Lung microvascular endothelial cell (primary cell): ENCODE measurements around the gene GTPBP6. TPM values are rescaled to one million over a fixed set of nuclear protein-coding genes. Genes with fewer than 3 reads are reported as not detected.
"Not testable (repeated sequence)": the region's sequence is repeated elsewhere in the genome, so short reads cannot be mapped to it uniquely, and the experiment has no call there.

Experiments used
- DNase-seq, 2 donors: peaks; one replicate each; pipeline versions ENCODE4 v3.0.0 to v3.0.0-alpha.2; 2010; ENCODE audit warnings: low read depth in 2 of 2
- total RNA-seq: library from RNA; depleted of rRNA; stranded (reverse); fragments of >200 nt; gene quantifications from 2 replicates; pipeline ENCODE4 v1.2.1, GENCODE V29; 2014

Gene GTPBP6
- total RNA-seq, 1 donor from 2014 or later: 32.1 TPM

- DNase-seq: no peak
Measured at GRCh38 chrX:317424-318067, 1.1 kb downstream of the GTPBP6 start.

DNA sequence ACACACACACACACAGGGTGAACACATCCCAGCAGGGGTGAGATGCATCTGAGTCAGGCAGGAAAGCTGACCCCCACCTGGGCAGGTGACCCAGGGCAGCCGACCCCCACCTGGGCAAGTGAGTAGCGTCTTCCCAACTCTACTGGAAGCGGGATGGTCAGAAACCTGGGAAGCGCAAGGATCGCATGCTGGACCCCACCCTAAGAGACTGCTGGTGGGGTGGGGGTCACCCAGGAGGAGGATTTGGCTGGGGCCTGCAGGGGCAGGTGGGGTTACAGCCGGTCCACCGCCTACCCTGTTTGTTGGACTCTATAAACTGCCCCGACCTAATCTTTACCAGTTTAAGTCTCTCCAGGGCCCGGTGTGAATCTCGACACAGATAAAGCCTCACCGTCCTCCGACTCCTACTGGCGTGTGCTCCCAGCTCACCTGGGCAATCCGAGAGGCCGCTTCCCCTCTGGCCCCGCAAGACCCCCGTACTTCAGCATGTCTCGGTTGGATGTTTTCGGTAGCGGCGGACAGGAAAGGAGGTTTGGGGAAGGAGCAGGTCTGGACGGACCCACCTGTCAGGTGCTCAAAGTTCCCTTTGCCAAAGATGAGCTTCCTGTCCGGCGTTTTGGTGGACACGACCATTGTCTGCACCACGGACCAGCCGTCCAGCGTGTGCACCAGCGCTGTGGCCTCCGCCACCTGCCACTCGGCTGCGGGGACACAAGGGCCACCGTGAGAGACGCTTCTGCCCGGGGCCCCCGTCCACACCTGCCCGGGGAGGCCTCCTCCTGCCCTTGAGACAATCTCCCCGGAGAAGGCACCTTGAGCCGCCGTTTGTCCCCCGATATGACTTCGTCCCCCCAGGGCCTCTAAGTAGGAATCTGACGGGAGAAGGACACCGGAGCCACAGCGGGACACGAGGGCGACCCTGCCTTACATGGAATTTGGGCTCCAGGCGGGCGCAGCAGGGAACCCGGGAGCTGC, 2.0 kb downstream of the GTPBP6 start:
- no peak for DNase-seq

GRCh38 chrX:314781-315595, 3.6 kb downstream of the GTPBP6 start:
- no peak for DNase-seq

DNA sequence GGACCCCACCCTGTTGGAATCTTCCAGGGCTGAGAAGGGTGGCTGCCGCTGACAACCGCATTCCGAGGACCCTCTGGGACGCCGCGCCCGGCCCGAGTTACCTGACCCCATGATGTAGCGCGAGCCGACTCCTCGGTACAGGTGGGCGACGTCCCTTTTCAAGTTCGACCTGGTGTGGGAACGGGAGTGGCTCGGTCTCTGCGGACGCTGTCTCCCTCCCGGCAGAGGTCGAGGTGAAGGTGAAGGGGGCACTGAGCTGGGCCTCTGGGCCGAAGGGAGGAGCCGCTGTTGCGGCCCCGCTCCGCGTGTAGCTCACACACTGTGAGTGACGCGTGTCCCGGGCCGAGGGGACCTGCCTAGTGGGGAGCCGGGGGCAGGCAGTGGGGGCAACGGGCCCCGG, 4.5 kb downstream of the GTPBP6 start:
- DNase-seq: no peak

GRCh38 chrX:313546-313945, 5.0 kb downstream of the GTPBP6 start:
- no peak for DNase-seq

DNA sequence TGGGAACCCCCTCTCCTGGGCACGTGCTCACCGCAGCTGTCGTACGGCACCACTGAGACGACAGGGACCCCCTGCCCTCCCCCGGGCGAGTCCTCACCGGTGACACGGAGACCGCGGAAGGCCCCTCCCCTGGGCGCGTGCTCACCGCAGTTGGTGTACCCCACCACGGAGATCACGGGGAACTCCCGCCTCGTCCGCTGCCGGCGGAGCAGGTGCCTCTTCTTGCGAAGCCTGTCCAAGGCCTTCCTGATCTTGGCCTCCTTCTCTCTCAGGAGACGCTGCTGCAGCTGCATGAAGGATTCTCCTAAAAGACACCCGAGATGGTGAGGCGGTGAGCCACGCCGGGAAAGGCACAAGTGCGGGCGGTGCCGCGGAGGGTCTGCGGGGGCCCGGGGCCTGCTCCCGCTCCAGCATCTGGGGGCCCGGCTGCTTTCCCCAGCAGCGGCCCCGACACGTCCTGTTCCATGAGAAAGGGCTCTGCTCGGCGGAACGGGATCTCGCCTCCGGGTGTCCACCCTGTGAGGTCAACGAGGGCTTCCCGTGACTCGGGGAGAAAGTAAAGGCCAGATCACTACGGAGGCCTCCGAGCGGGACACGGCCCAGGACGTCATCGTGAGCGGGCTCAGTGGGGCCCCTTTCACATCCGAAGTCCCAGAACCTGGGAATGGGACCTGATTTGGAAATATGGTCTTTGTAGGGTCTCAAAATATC, 5.8 kb downstream of the GTPBP6 start:
- no peak for DNase-seq

- no peak for DNase-seq
Measured at GRCh38 chrX:311156-312129, 7.2 kb downstream of the GTPBP6 start.

DNA sequence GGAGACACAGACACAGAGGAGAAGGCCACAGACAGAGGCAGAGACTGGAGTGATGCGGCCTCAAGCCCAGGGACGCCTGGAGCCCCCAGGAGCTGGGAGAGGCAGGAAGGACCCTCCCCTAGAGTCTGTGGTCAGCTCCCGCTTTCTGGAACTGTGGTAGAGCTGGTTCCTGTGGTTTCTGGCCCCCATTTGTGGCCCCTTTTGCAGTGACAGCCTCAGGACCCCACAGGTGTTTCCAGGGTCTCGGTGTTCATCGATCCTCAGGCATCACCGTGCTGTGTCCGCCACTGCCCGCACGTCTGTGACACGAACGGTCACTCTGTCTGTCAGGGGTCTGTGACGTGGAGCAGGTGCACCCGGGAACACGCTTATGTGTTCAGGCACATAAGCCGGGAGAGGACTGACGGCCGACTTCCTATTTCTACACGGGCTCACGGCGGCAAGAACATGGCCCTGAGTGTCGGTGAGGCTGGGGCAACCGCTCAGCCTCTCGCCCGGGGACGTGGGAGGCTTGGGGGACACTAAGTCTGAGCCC, 7.9 kb downstream of the GTPBP6 start:
- no peak for DNase-seq

DNA sequence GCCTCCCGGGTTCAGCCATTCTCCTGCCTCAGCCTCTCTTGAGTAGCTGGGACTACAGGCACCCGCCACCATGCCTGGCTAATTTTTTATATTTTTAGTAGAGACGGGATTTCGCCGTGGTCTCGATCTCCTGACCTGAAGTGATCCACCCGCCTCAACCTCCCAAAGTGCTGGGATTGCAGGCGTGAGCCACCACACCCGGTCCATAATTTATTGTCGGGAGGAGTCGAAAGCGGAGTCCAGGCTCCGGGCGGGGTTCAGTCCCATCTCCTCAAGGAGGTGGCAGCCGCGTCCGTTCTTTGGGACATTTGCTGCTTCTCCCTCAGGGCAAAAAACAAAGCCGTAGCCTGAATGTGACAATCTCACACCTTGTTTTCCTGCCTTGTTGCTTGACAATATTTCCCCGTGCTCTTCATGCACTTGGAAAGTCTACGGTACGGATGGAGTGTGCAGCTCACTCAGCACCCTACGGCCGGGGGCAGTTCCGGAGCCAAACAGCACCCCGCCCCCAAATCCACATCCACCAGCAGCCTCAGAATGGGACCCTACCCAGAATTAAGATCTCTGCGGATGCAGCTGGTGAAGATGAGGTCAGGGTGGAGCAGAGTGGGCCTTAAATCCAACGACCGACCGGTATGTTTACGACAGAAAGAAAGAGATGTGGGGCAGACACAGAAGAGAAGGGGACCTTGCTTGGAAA, 9.6 kb downstream of the GTPBP6 start:
- DNase-seq: no peak

DNA sequence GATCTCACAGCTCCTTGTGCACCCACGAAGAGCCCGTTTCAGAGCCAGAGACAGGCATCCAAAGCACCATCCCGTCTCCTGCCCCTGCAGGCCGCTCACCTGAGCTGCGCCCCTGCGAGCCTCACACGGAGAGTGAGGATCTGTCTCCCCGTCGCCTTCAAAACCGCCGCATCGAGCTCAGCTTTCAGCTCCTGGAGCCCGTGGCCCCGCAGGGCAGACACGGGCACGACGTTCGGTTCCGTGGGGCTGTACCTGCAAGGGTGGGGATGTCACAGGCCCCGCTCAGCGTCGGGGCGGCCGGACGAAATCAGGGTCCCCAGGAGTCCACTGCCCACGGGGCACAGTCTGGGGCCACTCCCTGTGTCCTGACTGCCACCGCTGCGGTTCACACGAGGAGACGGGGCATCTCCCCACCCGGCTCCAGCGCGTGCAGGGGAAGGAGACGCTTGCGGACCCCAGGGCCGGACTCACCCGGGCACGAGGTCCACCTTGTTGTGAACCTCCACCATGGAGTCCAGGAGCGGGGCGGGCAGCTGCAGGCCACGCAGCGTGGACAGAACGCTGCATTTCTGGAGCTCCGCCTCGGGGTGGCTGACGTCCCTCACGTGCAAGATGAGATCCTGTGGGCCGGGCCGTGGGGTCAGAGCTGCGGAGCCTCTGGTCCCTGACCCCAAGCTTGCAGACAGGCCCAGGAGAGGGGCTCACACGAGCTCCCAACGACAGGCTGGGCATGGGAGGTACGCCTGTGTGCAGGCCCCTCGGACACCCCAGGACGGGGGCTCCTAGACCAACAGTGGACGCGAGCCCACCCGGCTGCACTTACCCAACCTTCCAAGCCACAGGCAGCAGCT, 11.1 kb downstream of the GTPBP6 start:
- no peak for DNase-seq

DNA sequence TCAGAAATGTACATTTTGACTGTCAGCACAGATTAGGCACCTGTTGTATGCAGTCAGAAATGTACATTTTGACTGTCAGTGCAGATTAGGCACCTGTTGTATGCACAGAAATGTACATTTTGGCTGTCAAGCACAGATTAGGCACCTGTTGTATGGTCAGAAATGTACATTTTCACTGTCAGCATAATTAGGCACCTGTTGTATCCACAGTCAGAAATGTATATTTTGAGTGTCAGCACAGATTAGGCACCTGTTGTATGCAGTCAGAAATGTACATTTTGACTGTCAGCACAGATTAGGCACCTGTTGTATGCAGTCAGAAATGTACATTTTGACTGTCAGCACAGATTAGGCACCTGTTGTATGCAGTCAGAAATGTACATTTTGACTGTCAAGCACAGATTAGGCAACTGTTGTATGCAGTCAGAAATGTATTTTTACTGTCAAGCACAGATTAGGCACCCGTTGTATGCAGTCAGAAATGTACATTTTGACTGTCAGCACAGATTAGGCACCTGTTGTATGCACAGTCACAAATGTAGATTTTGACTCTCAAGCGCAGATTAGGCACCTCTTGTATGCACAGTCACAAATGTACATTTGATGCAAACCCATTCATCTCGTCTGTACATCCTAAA, 11.9 kb downstream of the GTPBP6 start:
- DNase-seq: not testable (repeated sequence)

DNA sequence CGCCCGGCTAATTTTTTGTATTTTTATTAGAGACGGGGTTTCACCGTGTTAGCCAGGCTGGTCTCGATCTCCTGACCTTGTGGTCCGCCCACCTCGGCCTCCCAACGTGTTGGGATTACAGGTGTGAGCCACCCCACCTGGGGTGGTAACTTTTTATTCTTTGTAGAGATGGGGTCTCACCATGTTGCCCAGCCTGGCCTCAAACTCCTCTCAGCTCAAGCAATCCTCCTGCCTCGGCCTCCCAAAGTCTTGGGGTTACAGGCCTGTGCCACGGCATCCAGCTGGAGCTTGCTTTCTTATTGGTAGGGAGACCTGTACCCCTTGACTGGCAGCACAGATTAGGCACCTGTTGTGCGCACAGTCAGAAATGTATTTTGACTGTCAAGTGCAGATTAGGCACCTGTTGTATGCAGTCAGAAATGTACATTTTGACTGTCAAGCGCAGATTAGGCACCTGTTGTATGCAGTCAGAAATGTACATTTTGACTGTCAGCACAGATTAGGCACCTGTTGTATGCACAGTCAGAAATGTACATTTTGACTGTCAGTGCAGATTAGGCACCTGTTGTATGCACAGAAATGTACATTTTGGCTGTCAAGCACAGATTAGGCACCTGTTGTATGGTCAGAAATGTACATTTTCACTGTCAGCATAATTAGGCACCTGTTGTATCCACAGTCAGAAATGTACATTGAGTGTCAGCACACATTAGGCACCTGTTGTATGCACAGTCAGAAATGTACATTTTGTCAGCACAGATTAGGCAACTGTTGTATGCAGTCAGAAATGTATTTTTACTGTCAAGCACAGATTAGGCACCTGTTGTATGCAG, 12.6 kb downstream of the GTPBP6 start:
- DNase-seq: not testable (repeated sequence)

DNA sequence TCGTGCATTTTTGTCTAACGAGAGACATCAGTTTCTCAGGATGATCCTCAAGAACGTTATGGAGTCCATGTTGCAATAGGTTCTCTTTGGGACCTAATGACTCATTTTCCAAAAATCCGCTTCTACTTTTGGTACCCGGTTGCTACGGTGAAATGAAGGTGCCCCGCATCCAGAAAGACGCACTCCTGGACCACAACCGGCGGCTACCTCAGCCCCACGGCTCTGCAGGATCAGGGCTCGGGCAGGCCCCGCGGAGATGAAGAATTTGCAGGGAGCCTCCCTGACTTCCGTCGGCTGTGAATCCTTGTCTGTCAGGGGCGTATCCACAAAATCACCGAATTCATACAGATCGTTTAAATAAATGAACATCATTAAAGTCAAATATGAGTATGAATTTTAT, 15.6 kb downstream of the GTPBP6 start:
- DNase-seq: no peak

- no peak for DNase-seq
Measured at GRCh38 chrX:300334-300733, 18.3 kb downstream of the GTPBP6 start.

DNA sequence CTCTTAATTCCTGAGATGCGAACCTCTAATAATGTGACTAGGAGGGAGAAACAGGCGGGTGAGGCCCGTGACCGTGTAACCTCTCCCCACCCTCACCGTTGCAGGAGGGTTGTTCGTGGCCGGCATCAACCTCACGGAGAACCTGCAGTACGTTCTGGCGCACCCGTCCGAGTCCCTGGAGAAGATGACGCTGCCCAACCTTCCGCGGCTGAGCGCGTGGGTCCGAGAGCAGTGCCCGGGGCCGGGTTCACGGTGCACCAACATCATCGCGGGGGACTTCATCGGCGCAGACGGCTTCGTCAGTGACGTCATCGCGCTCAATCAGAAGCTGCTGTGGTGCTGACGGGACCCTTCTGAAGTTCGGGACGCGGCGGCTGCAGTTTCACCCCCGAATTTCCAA, 19.6 kb downstream of the GTPBP6 start:
- no peak for DNase-seq

- DNase-seq: no peak
Measured at GRCh38 chrX:295136-295535, 23.5 kb downstream of the GTPBP6 start.
